Measurements from ENCODE around the gene TOMM5.

Gene TOMM5

DNA sequence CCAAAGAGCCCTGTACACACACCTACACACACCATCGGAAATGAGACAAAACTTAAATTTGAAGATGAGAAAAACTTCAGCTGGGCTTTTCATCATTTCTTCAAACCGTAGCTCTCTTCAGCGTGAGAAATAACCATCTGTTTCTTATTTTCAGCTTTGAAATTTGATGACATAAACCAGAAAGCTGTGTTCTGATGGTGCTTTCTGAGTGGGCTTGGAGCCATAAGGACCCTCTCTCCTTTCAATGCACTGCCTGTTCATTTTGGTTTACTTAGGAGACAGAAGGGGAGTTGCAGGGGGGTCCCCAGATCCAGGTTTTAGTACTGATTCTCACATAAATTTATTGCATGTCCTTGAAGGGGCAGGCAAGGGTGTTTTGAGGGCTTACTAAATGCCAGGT, 25.7 kb downstream of the TOMM5 start:
- H3K4me3 ChIP-seq (ENCODE audit: low read length): peak overlapping the region; percentile 51
- H3K27ac ChIP-seq (ENCODE audit: low read length): peak overlapping the region; percentile 90
- TF ChIP-seq, protein P1, sequence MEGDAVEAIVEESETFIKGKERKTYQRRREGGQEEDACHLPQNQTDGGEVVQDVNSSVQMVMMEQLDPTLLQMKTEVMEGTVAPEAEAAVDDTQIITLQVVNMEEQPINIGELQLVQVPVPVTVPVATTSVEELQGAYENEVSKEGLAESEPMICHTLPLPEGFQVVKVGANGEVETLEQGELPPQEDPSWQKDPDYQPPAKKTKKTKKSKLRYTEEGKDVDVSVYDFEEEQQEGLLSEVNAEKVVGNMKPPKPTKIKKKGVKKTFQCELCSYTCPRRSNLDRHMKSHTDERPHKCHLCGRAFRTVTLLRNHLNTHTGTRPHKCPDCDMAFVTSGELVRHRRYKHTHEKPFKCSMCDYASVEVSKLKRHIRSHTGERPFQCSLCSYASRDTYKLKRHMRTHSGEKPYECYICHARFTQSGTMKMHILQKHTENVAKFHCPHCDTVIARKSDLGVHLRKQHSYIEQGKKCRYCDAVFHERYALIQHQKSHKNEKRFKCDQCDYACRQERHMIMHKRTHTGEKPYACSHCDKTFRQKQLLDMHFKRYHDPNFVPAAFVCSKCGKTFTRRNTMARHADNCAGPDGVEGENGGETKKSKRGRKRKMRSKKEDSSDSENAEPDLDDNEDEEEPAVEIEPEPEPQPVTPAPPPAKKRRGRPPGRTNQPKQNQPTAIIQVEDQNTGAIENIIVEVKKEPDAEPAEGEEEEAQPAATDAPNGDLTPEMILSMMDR (IDR thresholded peaks at IDR 0.05; ENCODE audit: low read depth, low read length): no peak
- TF ChIP-seq EZH2phosphoT487 (IDR thresholded peaks at IDR 0.05; ENCODE audit: low read depth): no peak

DNA sequence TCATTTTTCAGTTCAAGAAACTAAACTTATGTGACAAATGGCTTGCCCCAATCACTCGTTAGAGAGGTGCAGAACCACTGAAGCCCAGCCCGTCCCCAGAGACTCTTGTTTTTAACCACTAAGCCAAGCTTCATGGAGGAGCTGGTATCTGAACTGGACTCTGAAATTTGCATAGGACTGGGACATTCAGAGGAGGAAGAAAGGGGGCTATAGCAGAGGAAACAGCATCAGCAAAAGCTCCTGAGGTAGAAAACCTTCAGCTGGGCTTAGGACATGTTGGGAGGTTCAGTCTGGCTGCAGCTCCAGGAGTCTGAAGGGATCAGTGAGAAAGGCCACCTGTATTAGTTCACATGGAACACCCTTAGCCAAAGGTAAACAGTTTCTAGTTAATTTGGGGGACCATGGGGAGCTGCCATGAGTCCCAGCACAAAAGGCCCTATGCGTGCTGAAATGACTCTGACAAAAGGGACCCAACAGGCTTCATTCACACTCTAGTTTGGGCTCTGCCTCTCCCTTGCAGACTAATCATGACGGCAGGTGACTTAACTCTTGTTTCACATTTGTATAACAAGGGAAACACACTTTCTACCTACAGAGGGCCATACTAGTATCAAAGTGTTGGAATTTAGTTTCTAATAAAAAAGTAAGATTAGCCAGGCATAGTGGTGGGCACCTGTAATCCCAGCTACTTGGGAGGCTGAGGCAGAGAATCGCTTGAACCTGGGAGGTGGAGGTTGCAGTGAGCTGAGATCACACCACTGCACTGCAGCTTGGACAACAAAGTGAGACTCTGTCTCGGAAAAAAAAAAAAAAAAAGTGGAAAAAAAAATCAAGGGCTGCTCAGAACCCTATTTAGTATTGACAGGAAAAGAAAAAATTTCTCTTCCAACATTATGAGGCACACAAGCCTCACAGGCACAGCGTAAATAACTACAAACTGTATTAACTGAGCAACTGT, 26.5 kb downstream of the TOMM5 start:
- TF ChIP-seq EZH2phosphoT487 (IDR thresholded peaks at IDR 0.05; ENCODE audit: low read depth): no peak
- TF ChIP-seq, protein P1 (IDR thresholded peaks at IDR 0.05; ENCODE audit: low read depth, low read length): no peak
- Histone ChIP-seq H3K27ac (ENCODE audit: low read length) (peak overlapping the region; percentile 90), H3K4me2 (ENCODE audit: low read length) (peak overlapping the region; percentile 57)

More for the DNA sequence above, 25.7 kb downstream of the TOMM5 start:
- H3K9ac ChIP-seq (ENCODE audit: low read length): peak overlapping the region; percentile 56
- peaks cover 48% of the 10 kb centered on the region for H3K4me1 ChIP-seq (ENCODE audit: low read length)
- H3K79me2 ChIP-seq (ENCODE audit: low read length): peaks cover 16% of the 10 kb centered on the region
- H4K20me1 ChIP-seq (ENCODE audit: insufficient read depth, low read length): no peaks in the 10 kb centered on the region
- peaks cover 40% of the 10 kb centered on the region for H3K36me3 ChIP-seq (replicated peaks; ENCODE audit: low read depth, low read length)
- H2AFZ ChIP-seq (ENCODE audit: low read depth, low read length): no peak overlapping the region
- peaks cover 25% of the 10 kb centered on the region; the same call in 1 of the 2 replicates for H3K9me3 ChIP-seq (ENCODE audit: insufficient read depth, low read length)
- H3K27me3 ChIP-seq (ENCODE audit: low read depth, low read length): no peaks in the 10 kb centered on the region
- H3K4me2 ChIP-seq (ENCODE audit: low read length): peak overlapping the region; percentile 57

DNA sequence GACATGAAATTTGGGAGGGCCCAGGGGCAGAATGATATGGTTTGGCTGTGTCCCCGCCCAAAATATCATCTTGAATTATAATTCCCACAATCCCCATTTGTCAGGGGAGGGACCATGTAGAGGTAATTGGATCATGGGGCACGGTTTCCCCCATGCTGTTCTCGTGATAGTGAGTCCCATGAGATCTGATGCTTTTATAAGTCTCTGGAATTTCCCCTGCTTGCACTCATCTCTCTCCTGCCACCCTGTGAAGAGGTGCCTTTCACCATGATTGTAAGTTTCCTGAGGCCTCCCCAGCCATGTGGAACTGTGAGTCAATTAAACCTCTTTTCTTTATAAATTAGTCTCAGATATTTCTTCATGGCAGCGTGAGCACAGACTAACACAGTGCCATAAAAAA, 27.5 kb downstream of the TOMM5 start:
- H3K4me1 ChIP-seq (ENCODE audit: low read length): peaks cover 58% of the 10 kb centered on the region
- no peak overlapping the region for H3K4me3 ChIP-seq (ENCODE audit: low read length)
- peaks cover 13% of the 10 kb centered on the region for H3K79me2 ChIP-seq (ENCODE audit: low read length)
- H4K20me1 ChIP-seq (ENCODE audit: insufficient read depth, low read length): no peaks in the 10 kb centered on the region
- peaks cover 40% of the 10 kb centered on the region for H3K36me3 ChIP-seq (replicated peaks; ENCODE audit: low read depth, low read length)
- H3K27ac ChIP-seq (ENCODE audit: low read length): peak overlapping the region; percentile 90
- peak overlapping the region; percentile 57; the same call in 1 of the 2 replicates for H3K4me2 ChIP-seq (ENCODE audit: low read length)
- H3K9ac ChIP-seq (ENCODE audit: low read length): no peak overlapping the region
- no peaks in the 10 kb centered on the region for H3K27me3 ChIP-seq (ENCODE audit: low read depth, low read length)
- TF ChIP-seq, protein P1 (IDR thresholded peaks at IDR 0.05; ENCODE audit: low read depth, low read length): no peak
- TF ChIP-seq EZH2phosphoT487 (IDR thresholded peaks at IDR 0.05; ENCODE audit: low read depth): no peak
- no peak overlapping the region for H2AFZ ChIP-seq (ENCODE audit: low read depth, low read length)
- H3K9me3 ChIP-seq (ENCODE audit: insufficient read depth, low read length): peaks cover 25% of the 10 kb centered on the region; the same call in 1 of the 2 replicates

More for the DNA sequence above, 26.5 kb downstream of the TOMM5 start:
- H3K9ac ChIP-seq (ENCODE audit: low read length): peak overlapping the region; percentile 56
- peaks cover 13% of the 10 kb centered on the region for H3K79me2 ChIP-seq (ENCODE audit: low read length)
- no peaks in the 10 kb centered on the region for H4K20me1 ChIP-seq (ENCODE audit: insufficient read depth, low read length)
- peaks cover 50% of the 10 kb centered on the region for H3K4me1 ChIP-seq (ENCODE audit: low read length)
- peak overlapping the region; percentile 51 for H3K4me3 ChIP-seq (ENCODE audit: low read length)
- peaks cover 25% of the 10 kb centered on the region; the same call in 1 of the 2 replicates for H3K9me3 ChIP-seq (ENCODE audit: insufficient read depth, low read length)
- no peak overlapping the region for H2AFZ ChIP-seq (ENCODE audit: low read depth, low read length)
- H3K27me3 ChIP-seq (ENCODE audit: low read depth, low read length): no peaks in the 10 kb centered on the region
- H3K36me3 ChIP-seq (replicated peaks; ENCODE audit: low read depth, low read length): peaks cover 40% of the 10 kb centered on the region

DNA sequence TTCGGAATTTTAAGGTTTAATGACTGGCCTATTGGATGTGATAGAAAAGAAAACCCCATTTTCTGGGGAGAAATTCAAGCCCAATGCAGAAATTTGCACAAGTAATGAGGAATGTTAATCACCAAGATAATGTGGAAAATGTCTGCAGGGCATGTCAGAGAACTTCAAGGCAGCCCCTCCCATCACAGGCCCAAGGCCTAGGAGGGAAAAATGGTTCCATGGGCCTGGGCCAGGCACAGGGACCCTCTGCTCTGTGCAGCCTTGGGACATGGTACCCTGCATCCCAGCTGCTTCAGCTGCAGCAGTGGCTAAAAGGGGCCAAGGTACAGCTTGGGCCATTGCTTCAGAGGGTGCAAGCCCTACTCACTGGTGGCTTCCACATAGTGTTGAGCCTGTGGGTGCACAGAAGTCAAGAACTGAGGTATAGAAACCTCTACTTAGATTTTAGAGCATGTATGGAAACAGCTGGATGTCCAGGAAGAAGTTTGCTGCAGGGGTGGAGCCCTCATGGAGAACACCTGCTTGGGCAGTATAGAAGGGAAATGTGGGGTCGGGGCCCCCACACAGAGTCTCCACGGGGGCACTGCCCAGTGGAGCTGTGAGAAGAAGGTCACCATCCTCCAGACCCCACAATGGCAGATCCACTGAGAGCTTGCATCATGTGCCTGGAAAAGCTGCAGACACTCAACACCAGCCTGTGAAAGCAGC, 28.4 kb downstream of the TOMM5 start:
- Histone ChIP-seq H3K27me3 (ENCODE audit: low read depth, low read length) (no peaks in the 10 kb centered on the region), H3K27ac (ENCODE audit: low read length) (no peak overlapping the region), H2AFZ (ENCODE audit: low read depth, low read length) (no peak overlapping the region), H3K4me1 (ENCODE audit: low read length) (peaks cover 57% of the 10 kb centered on the region), H3K36me3 (replicated peaks; ENCODE audit: low read depth, low read length) (peaks cover 40% of the 10 kb centered on the region), H3K4me2 (ENCODE audit: low read length) (no peak overlapping the region), H3K4me3 (ENCODE audit: low read length) (no peak overlapping the region), H3K79me2 (ENCODE audit: low read length) (peaks cover 12% of the 10 kb centered on the region), H4K20me1 (ENCODE audit: insufficient read depth, low read length) (no peaks in the 10 kb centered on the region), H3K9ac (ENCODE audit: low read length) (no peak overlapping the region), H3K9me3 (ENCODE audit: insufficient read depth, low read length) (peaks cover 25% of the 10 kb centered on the region; the same call in 1 of the 2 replicates)
- TF ChIP-seq, protein P1 (IDR thresholded peaks at IDR 0.05; ENCODE audit: low read depth, low read length): no peak
- TF ChIP-seq EZH2phosphoT487 (IDR thresholded peaks at IDR 0.05; ENCODE audit: low read depth): no peak

Data from OCI-LY3 (cell line).